AG08395 (cell line): ENCODE data around the gene MYO9A.

Experiments used
- DNase-seq: peaks from one replicate; pipeline ENCODE4 v3.0.0; 2012; ENCODE audit warnings: mixed read lengths, low spot score

MYO9A gene

GRCh38 chr15:71853543-71853942 lies 264.4 kb downstream of the MYO9A start:
- no peak for DNase-seq

DNA sequence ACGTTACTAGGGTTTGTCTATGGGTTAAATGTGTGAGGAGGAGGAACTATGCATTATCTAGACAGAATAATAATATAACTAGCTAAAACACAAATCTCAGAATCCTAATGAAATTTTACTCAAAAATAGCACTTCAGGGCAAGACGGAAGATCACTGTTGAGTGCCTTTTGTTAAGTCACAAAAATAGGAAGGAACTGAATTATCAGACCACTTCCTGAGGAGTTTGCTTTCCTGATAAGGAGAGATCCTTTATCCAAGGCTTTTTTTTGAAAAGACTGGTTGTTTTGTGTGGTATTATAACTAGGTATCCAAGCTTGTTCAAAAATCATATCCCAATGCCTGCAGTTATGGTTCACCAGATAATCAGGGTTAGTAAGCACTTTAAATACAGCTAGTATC lies 273.0 kb downstream of the MYO9A start:
- no peak for DNase-seq

GRCh38 chr15:71841563-71841962 lies 276.4 kb downstream of the MYO9A start:
- no peak for DNase-seq

DNA sequence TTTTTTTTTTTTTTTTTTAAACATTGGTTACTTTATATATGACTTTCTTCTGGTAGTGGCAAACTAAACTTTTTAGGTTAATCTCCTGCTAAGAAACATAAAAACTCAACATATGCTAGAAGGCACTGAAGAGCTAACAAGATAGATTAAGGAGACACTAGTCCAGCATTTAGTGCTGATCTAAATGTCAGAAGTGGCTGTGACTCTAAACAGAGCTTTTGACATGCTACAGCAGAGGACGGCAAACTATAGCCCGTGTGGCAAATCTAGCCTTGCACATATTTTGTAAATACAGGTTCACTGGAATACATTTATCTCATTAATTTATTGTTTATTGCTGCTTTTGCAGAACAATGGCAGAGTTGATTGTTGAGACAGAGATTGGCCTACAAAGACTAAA lies 287.0 kb downstream of the MYO9A start:
- DNase-seq, result no peak

GRCh38 chr15:71826196-71826595 lies 291.8 kb downstream of the MYO9A start:
- DNase-seq, result no peak

GRCh38 chr15:71825021-71825730 lies 292.8 kb downstream of the MYO9A start:
- no peak for DNase-seq

DNA sequence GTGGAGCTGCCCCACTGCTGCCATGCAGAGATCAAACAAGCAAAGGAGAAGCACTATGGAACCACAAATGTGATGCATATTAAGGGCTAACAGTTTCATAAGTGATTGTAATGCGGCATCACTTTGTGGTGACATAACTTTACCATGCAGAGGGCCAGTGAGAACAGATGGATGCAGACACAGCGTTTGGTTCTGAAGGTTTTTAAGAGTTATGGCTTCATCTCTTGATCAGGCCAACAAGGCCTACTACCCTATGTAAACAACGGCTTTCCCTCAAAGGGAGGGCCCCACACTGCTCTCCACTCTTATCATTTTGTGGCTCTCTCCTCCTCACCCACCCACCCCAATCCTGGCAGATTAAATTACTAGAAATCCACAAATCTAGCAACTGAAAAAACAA lies 294.1 kb downstream of the MYO9A start:
- no peak for DNase-seq

GRCh38 chr15:71822890-71823630 lies 294.9 kb downstream of the MYO9A start:
- no peak for DNase-seq

- no peak for DNase-seq
Measured at GRCh38 chr15:71821547-71822129, 296.3 kb downstream of the MYO9A start.

DNA sequence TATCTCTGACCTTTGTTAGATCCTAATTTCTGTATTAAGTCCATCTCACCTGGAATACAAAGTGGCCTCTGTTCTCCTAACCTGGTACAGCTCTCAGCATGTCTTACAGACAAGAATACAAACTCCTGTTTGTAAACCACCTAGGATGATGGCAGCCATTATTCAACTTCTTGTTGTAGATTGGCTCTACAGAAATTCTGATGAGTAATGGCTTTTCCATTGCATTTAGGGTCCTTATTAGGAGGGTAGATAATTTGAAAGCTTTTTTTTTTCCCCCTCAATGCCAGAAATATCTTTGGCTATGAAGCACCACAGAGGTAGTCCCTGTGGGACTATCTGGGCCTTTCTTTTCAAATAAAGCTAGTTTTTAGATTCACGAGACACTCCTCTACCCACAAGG lies 297.8 kb downstream of the MYO9A start:
- DNase-seq, result no peak

- no peak for DNase-seq
Measured at GRCh38 chr15:71817351-71817750, 300.6 kb downstream of the MYO9A start.

GRCh38 chr15:71815301-71815700 lies 302.6 kb downstream of the MYO9A start:
- no peak for DNase-seq

DNA sequence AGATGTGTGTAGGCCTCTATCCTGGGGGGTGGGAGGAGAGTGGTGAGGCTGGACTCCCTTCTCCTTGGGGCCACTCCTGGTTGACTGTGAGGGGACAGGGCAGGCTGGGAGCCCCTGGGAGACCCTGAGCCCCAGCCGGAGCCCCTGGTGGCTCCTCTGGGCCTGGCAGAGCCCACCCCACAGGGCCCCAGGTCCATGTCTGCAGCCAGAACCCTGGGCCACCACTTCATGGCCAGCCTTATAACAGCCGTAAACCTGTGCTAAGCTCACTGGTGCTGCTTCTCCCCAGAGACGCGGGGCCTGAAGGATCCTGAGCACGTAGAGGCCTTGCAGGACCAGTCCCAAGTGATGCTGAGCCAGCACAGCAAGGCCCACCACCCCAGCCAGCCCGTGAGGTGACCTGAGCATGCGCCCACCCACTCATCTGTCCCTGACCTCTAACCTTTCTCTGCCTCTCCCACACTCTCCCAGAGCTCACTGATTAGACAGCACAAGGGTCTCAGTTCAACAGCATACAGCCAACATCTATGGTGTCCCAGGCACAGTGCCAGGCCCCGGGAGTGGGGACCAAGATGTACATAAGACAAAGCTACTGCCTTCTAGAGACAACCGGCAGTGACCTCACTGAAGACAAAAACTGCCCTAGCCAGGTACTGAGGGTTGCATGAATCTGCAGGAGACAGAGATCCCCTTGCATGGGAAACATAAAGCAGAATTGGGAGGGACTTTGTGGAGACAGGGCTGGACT lies 304.1 kb downstream of the MYO9A start:
- no peak for DNase-seq

DNA sequence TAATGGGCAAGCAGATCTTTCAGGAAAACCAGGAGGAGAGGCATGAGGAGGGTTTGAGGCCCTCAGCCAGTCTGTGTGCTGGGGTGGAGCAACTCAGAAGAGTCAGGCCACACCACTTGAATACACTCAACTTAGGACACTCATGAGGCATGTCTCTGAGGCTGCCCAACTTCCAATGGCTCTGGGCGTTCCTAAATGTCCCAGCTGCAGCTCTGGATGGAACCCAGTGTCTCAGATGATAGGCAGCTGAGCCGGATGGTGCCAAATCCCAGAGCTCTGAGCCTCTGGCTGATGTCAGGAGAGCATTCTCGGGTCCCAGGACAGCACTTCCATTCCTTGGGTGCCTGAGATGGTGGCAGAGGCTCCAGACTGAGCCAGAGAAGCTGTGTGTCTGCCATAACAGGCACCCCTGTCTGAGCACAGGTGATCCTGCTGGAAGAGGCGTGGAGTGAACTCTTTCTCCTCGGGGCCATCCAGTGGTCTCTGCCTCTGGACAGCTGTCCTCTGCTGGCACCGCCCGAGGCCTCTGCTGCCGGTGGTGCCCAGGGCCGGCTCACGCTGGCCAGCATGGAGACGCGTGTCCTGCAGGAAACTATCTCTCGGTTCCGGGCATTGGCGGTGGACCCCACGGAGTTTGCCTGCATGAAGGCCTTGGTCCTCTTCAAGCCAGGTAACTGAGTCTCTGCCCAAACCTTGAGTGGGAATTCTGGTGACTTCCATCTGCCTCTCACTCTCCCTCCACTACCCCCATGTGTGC lies 304.8 kb downstream of the MYO9A start:
- peak; percentile 31 for DNase-seq

DNA sequence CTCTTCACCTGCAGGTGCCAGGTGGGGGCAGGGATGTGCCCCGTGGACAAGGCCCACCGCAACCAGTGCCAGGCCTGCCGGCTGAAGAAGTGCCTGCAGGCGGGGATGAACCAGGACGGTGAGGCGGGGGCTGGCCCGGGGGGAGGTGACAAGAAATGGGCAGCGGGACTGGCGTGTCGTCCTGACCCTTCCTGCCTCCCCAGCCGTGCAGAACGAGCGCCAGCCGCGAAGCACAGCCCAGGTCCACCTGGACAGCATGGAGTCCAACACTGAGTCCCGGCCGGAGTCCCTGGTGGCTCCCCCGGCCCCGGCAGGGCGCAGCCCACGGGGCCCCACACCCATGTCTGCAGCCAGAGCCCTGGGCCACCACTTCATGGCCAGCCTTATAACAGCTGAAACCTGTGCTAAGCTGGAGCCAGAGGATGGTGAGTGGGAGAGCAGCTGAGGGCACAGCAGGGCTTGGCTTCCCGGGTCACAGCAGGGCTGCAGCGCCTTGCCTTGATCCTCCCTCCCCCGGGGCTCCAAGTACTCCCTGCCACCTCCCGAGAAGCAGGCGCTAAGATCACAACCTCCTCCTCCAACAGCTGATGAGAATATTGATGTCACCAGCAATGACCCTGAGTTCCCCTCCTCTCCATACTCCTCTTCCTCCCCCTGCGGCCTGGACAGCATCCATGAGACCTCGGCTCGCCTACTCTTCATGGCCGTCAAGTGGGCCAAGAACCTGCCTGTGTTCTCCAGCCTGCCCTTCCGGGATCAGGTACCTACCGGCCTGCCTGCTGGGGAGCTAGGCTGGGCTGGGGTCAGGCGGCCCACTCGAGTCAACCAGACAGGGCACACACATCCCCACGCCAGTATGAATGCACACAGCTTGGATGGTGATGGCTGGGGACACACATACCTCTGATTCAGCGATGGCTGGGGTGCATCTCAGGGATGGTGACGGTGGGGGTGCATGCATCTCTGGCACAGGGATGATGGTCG lies 305.9 kb downstream of the MYO9A start:
- DNase-seq, result no peak

GRCh38 chr15:71811036-71811736 lies 306.8 kb downstream of the MYO9A start:
- no peak for DNase-seq

- DNase-seq, result no peak
Measured at GRCh38 chr15:71810256-71811035, 307.5 kb downstream of the MYO9A start, which contains the start of gene NR2E3. Gene NR2E3 (plus strand): TSS chr15:71810554. CDS start chr15:71810744, 190 bp downstream.

- no peak for DNase-seq
Measured at GRCh38 chr15:71809346-71809745, 308.6 kb downstream of the MYO9A start.
